Ecto neural progenitor cell (in vitro differentiated cells): ENCODE data around the gene PPP1R15A.
"Not testable (repeated sequence)": the region's sequence is repeated elsewhere in the genome, so short reads cannot be mapped to it uniquely, and the experiment has no call there.

Source experiments
- DNase-seq: peaks from one replicate; pipeline ENCODE4 v3.0.0-alpha.2; 2018; ENCODE audit warnings: low spot score

PPP1R15A gene

GRCh38 chr19:48915757-48916156 is 43.5 kb downstream of the PPP1R15A start:
- no peak for DNase-seq

DNA sequence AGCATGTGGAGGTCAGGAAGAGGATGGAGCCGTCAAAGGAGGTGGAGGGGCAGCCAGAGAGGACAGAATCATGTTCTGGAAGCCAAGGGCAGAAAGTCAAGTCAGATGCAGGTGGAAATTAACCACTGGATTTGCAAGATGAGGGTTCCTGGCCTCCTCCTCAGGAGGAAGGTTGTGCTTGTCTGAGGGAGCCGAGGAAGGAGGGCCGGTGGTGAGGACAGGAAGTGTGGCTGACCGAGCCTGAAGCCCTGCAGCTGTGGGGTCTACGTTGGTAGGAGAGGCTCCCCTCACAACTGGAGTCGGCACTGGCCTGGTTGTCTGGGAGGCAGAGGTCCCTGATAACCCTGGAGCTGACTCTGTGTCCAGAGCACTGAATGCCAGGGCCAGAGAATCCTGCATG is 45.9 kb downstream of the PPP1R15A start:
- no peak for DNase-seq

DNA sequence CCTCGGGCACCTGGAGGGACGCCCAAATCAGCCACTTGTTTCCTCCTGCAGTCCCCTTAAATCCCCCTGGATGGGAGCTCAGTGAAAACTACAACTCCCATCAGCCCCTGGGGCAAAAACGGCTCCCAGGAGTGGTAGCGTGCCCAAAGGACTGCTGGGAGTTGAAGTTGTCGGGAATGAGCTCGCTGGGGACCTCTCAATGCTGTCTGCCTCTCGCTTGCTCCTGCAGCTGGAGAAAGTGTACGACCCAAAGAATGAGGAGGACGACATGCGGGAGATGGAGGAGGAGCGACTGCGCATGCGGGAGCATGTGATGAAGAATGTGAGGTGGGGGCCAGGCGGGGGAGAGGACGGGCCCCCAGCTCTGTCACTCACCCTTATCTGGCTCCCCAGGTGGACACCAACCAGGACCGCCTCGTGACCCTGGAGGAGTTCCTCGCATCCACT is 46.6 kb downstream of the PPP1R15A start:
- DNase-seq = peak; percentile 78

GRCh38 chr19:48919271-48919670 is 47.0 kb downstream of the PPP1R15A start:
- DNase-seq = not testable (repeated sequence)

- DNase-seq = no peak
Observed at GRCh38 chr19:48920949-48921348, 48.7 kb downstream of the PPP1R15A start.

GRCh38 chr19:48921721-48922500 is 49.7 kb downstream of the PPP1R15A start:
- no peak for DNase-seq

- DNase-seq = no peak
Observed at GRCh38 chr19:48922548-48923490, 50.6 kb downstream of the PPP1R15A start.

GRCh38 chr19:48925240-48925843 is 53.1 kb downstream of the PPP1R15A start:
- no peak for DNase-seq
